OCI-LY3 (cell line): ENCODE measurements around the gene PLEKHA4.
"Not testable (repeated sequence)": the region's sequence is repeated elsewhere in the genome, so short reads cannot be mapped to it uniquely, and the experiment has no call there.

Experiments used
- H2AFZ ChIP-seq: fragments of 200-600, 300-600 bp; shearing (Covaris generic); 2 replicates; pipeline ENCODE4 v1.6.0; 2014; ENCODE audit warnings: antibody characterized with exemption, low read depth, low read length
- H3K27ac ChIP-seq: fragments of 200-600, 300-600 bp; sonication (generic); 2 replicates; pipeline ENCODE4 v1.5.1; 2014; ENCODE audit warnings: mild to moderate bottlenecking, low read length, moderate library complexity, mixed read lengths
- H3K27me3 ChIP-seq: fragments of 200-600, 300-600 bp; sonication (generic); 2 replicates; pipeline ENCODE4 v1.6.1; 2014; ENCODE audit warnings: low read depth, low read length, mixed read lengths
- H3K36me3 ChIP-seq: fragments of 200-600, 300-600 bp; sonication (generic); replicated peaks from 2 replicates; pipeline ENCODE3; 2014; ENCODE audit warnings: low read depth, low read length, mixed read lengths
- H3K4me1 ChIP-seq: fragments of 300-600, 200-600 bp; sonication (generic); 2 replicates; pipeline ENCODE4 v1.6.1; 2014; ENCODE audit warnings: low read length, mixed read lengths
- H3K4me2 ChIP-seq: fragments of 200-600, 300-600 bp; sonication (generic); 2 replicates; pipeline ENCODE4 v1.6.1; 2014; ENCODE audit warnings: low read length, mixed read lengths
- H3K4me3 ChIP-seq: fragments of 300-600, 200-600 bp; sonication (generic); 2 replicates; pipeline ENCODE4 v1.5.1; 2014; ENCODE audit warnings: antibody characterized with exemption, mild to moderate bottlenecking, low read length, moderate library complexity
- H3K79me2 ChIP-seq: fragments of 300-600, 200-600 bp; shearing (Covaris generic); 2 replicates; pipeline ENCODE4 v1.6.1; 2014; ENCODE audit warnings: mild to moderate bottlenecking, low read length, mixed read lengths
- H3K9ac ChIP-seq: fragments of 300-600, 200-600 bp; shearing (Covaris generic); 2 replicates; pipeline ENCODE4 v1.6.0; 2014; ENCODE audit warnings: mild to moderate bottlenecking, low read length, moderate library complexity
- H3K9me3 ChIP-seq: fragments of 200-600, 300-600 bp; shearing (Covaris generic); 2 replicates; pipeline ENCODE4 v1.6.1; 2014; ENCODE audit warnings: low read length, mixed read lengths; ENCODE audit not compliant: insufficient read depth
- H4K20me1 ChIP-seq: fragments of 200-600, 300-600 bp; sonication (generic); 2 replicates; pipeline ENCODE4 v1.6.1; 2016; ENCODE audit warnings: low read length, mixed read lengths; ENCODE audit not compliant: insufficient read depth
- EZH2phosphoT487 ChIP-seq: fragments of 200-600 bp; shearing (Covaris generic); IDR thresholded peaks from 2 replicates; pipeline ENCODE4 v1.6.1; 2018; ENCODE audit warnings: antibody characterized with exemption, mixed run types, low read depth
- TF ChIP-seq, protein P1 (sequence below): fragments of 200-600, 300-600 bp; sonication (generic); IDR thresholded peaks from 2 replicates; pipeline ENCODE4 v1.5.1; 2014; ENCODE audit warnings: antibody characterized with exemption, low read length, low read depth

PLEKHA4 gene

DNA sequence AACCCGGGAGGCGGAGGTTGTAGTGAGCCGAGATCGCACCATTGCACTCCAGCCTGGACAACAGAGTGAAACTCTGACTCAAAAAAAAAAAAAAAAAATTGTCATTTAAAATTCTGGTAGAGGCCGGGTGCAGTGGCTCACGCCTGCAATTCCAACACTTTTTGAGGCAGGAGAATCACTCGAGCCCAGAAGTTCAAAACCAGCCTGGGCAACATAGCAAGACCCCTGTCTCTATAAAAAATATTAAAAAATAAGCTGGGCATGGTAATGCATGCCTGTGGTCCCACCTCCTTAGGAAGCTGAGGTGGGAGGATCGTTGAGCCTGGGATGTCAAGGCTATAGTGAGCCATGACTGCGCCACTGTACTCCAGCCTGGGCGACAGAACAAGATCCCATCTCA is 37.9 kb upstream of the PLEKHA4 start:
- Histone ChIP-seq H3K9ac (no peak overlapping the region), H3K36me3 (peaks cover 18% of the 10 kb centered on the region), H3K27me3 (no peaks in the 10 kb centered on the region), H3K9me3 (no peaks in the 10 kb centered on the region), H4K20me1 (no peaks in the 10 kb centered on the region), H3K4me3 (no peak overlapping the region), H3K4me2 (no peak overlapping the region), H3K4me1 (peaks cover 6% of the 10 kb centered on the region; the same call in 1 of the 2 replicates), H2AFZ (no peak overlapping the region), H3K27ac (no peak overlapping the region), H3K79me2 (no peaks in the 10 kb centered on the region)
- TF ChIP-seq, protein P1, sequence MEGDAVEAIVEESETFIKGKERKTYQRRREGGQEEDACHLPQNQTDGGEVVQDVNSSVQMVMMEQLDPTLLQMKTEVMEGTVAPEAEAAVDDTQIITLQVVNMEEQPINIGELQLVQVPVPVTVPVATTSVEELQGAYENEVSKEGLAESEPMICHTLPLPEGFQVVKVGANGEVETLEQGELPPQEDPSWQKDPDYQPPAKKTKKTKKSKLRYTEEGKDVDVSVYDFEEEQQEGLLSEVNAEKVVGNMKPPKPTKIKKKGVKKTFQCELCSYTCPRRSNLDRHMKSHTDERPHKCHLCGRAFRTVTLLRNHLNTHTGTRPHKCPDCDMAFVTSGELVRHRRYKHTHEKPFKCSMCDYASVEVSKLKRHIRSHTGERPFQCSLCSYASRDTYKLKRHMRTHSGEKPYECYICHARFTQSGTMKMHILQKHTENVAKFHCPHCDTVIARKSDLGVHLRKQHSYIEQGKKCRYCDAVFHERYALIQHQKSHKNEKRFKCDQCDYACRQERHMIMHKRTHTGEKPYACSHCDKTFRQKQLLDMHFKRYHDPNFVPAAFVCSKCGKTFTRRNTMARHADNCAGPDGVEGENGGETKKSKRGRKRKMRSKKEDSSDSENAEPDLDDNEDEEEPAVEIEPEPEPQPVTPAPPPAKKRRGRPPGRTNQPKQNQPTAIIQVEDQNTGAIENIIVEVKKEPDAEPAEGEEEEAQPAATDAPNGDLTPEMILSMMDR: no peak
- TF ChIP-seq EZH2phosphoT487: no peak

DNA sequence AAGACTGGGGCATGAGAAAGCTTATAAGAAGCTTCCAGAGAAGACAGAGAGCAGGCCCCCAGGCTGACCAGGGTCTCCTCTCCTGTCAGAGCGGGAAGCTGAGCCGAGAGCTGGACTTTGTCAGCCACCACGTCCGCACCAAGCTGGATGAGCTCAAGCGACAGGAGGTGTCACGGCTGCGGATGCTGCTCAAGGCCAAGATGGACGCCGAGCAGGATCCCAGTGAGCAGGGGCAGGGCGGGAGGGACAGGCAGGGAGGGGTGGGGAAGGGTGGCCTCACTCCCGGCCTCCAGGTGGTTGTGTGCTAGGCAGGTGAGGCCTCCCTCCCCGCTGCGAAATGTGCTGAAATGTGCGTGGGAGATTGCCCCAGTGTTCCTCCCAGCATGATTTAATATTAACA is 37.2 kb upstream of the PLEKHA4 start:
- Histone ChIP-seq H3K9ac (no peak overlapping the region), H3K36me3 (peaks cover 12% of the 10 kb centered on the region), H3K4me1 (peaks cover 6% of the 10 kb centered on the region; the same call in 1 of the 2 replicates), H3K27ac (no peak overlapping the region), H3K27me3 (no peaks in the 10 kb centered on the region), H3K79me2 (0 out of 2 replicates have a peak, but pooled peaks cover under 1% of the 10 kb centered on the region), H3K4me2 (no peak overlapping the region), H3K9me3 (no peaks in the 10 kb centered on the region), H2AFZ (no peak overlapping the region), H3K4me3 (no peak overlapping the region), H4K20me1 (no peaks in the 10 kb centered on the region)
- TF ChIP-seq, protein P1: no peak
- TF ChIP-seq EZH2phosphoT487: no peak

DNA sequence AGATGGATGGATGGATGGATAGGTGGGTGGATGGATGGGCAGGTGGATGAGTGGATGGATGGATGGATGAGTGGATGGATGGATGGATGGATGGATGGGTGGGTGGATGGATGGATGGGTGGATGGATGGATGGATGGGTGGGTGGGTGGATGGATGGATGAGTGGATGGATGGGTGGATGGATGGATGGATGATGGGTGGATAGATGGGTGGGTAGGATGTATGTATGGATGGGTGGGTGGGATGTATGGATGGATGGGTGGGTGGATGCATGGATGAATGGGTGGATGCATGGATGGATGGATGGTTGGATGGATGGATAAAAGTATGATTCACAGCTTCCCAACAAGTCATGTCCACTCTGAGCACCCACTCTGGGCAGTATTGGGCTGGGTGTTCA is 35.4 kb upstream of the PLEKHA4 start:
- not testable (repeated sequence) for H3K4me3 ChIP-seq, H3K27ac ChIP-seq, H3K4me2 ChIP-seq, H3K27me3 ChIP-seq, H4K20me1 ChIP-seq, H3K9me3 ChIP-seq, H3K4me1 ChIP-seq, H2AFZ ChIP-seq, H3K9ac ChIP-seq, H3K79me2 ChIP-seq
- H3K36me3 ChIP-seq: peaks cover 11% of the 10 kb centered on the region

DNA sequence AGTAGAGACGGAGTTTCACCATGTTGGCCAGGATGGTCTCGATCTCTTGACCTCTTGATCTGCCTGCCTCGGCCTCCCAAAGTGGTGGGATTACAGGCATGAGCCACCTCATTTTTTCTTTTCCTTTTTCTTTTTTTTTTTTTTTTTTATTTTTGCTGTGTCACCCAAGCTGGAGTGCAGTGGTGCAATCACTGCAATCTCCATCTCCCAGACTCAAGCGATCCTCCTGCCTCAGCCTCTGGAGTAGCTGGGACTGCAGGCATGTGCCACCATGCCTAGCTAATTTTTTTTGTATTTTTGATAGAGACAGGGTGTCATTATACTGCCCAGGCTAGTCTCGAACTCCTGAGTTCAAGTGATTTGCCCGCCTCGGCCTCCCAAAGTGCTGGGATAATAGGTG is 33.9 kb upstream of the PLEKHA4 start:
- H3K9me3 ChIP-seq, H4K20me1 ChIP-seq, H3K4me2 ChIP-seq, H3K9ac ChIP-seq, H3K4me3 ChIP-seq, H2AFZ ChIP-seq, H3K27ac ChIP-seq, H3K36me3 ChIP-seq, H3K79me2 ChIP-seq, H3K27me3 ChIP-seq, H3K4me1 ChIP-seq: not testable (repeated sequence)

DNA sequence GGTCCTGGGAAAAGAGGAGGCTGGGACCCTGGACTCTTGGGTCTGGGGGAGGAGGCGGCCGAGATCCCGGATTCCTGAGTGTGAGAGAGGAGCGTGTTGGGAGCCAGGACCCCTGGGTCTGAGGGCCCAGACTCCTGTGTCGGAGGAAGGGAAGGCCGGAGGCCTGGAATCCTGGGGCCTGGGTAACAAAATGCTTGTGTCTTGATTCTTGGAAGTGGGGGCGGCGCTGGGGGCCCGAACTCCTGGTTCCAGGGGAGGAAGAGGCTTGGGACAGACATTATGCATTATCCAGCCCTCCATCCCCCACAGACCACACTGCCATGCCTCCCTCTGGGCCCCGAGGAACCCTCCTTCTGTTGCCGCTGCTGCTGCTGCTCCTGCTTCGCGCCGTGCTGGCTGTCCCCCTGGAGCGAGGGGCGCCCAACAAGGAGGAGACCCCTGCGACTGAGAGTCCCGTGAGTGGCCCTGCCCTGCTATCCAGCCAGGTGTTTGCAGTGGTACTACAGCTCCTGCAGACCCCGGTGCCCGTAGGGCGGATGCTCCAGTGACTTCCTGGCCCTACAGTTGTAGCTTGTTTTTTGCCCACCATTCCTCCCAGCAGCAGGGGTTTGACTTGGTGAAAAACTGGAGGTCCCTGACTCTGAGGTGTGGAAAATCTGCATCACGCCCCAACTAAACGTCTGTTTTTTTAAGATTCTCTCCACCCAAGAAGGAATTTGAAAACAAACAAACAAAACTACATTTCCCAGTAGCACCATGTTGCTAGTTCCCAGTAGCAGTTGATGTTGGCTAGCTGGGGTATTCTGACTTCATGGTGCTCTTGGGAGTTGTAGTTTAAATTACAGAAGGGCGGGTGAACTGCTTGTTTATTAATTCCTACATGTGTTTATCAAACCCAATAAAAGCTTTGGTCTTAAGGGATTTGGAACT is 32.3 kb upstream of the PLEKHA4 start:
- Histone ChIP-seq H3K79me2 (0 out of 2 replicates have a peak, but pooled peaks cover 4% of the 10 kb centered on the region), H3K36me3 (peaks cover 6% of the 10 kb centered on the region), H2AFZ (no peak overlapping the region; the same call in 1 of the 2 replicates), H3K4me1 (no peaks in the 10 kb centered on the region; the same call in 1 of the 2 replicates), H3K9ac (peak overlapping the region; percentile 82), H3K27me3 (no peaks in the 10 kb centered on the region), H3K4me2 (peak overlapping the region; percentile 67), H3K9me3 (no peaks in the 10 kb centered on the region), H3K27ac (peak overlapping the region; percentile 9; the same call in 1 of the 2 replicates), H3K4me3 (peak overlapping the region; percentile 85), H4K20me1 (no peaks in the 10 kb centered on the region)
- no peak for TF ChIP-seq EZH2phosphoT487
- TF ChIP-seq, protein P1: no peak
